Measurements from ENCODE around the gene HIVEP3. TPM values are rescaled to one million over a fixed set of nuclear protein-coding genes. Genes with fewer than 3 reads are reported as not detected.
A peak's percentile ranks its signal among the peaks of the same experiment; 100 is the strongest.
"Not testable (repeated sequence)": the region's sequence is repeated elsewhere in the genome, so short reads cannot be mapped to it uniquely, and the experiment has no call there.

HIVEP3 gene
- total RNA-seq, 2 donors from 2014 or later = 3.4 to 4.0 TPM

DNA sequence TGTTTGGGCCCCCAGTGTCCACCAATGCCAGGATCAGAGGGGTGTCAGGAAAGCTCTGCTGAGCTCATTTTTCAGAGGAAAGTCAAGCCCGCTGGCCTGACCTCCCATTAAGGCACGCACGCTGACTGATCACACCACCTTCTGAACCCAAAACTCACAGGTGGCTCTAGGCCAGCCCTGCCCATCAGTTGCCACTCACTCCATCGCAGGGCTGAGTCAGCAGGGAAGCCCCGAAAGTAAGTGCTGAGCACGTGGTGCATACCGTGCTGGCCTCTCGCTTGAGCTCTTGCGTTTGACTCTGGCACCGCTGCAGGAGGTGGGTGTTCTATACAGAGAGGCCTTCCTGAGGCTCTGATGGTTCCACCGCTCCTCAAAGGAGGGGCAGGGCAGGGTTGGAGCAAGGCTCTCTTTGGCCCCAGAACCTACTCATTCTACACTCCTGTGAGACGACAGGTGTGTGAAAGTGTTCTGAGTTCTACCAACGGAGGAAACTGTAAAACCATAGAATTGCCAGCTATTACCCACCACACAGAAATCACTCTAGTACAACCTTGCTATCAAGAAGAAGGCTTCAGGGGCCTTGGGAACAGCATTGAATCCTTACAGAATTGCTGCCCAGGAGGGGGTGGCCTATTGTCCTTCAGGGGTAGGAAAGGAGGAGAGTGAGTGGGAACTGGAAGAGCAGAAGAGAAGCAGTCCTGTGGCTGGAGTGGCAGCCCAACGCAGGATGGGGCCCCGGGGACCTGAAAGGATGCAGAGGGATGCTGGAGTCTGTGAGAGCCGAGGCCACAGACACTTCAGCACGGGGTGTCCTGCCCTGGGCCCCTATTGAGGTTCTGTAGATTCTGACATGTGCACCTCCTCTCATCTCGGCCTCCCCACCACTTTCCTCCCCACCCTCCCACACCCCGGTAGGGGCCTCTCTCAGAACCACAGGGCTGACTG is 219.5 kb downstream of the HIVEP3 start:
- intact Hi-C loops (cut with DNase I) = no loop called here
- Histone ChIP-seq H3K27ac (no peak overlapping the region), H3K4me3 (no peak overlapping the region), H3K36me3 (replicated peaks in 1 of 2; ENCODE audit: insufficient read depth in 1 of 2, low read depth in 2 of 2) (no peaks in the 10 kb centered on the region), H3K4me1 (no peaks in the 10 kb centered on the region), H3K9me3 (no peaks in the 10 kb centered on the region), H3K27me3 (no peaks in the 10 kb centered on the region)
- TF ChIP-seq, protein P1, sequence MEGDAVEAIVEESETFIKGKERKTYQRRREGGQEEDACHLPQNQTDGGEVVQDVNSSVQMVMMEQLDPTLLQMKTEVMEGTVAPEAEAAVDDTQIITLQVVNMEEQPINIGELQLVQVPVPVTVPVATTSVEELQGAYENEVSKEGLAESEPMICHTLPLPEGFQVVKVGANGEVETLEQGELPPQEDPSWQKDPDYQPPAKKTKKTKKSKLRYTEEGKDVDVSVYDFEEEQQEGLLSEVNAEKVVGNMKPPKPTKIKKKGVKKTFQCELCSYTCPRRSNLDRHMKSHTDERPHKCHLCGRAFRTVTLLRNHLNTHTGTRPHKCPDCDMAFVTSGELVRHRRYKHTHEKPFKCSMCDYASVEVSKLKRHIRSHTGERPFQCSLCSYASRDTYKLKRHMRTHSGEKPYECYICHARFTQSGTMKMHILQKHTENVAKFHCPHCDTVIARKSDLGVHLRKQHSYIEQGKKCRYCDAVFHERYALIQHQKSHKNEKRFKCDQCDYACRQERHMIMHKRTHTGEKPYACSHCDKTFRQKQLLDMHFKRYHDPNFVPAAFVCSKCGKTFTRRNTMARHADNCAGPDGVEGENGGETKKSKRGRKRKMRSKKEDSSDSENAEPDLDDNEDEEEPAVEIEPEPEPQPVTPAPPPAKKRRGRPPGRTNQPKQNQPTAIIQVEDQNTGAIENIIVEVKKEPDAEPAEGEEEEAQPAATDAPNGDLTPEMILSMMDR (IDR thresholded peaks at IDR 0.05) = no peak
- ATAC-seq (no peak), DNase-seq (no peak)
- 85 to 92% methylated on average over 16 to 19 of the region's 19 CpGs for WGBS, 2 donors

DNA sequence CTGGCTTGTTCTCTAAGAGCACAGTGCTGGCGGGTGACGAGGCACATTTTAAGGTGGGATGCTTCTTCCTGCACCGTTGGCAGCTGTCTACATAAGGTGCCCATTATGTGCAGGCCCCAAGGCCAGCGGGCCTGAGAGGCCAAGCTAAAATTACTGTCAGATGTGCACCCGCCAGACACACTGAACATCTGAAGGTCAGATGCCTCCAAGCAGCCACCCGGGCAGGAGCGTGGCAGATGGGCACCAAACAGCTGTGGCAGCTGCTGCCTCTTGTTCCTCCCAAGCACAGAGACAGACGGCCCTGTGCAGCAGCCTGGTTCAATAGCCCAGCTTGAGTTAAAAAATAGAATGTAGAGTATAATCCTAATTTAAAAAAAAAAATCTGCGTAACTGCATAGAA is 222.3 kb downstream of the HIVEP3 start:
- intact Hi-C loops (cut with DNase I) = no loop called here
- TF ChIP-seq POLR2A (IDR thresholded peaks at IDR 0.05) = no peak
- TF ChIP-seq, protein P1 (IDR thresholded peaks at IDR 0.05) = no peak
- DNase-seq (no peak), ATAC-seq (no peak)
- Histone ChIP-seq H3K4me1 (no peaks in the 10 kb centered on the region), H3K36me3 (replicated peaks in 1 of 2; ENCODE audit: insufficient read depth in 1 of 2, low read depth in 2 of 2) (no peaks in the 10 kb centered on the region), H3K9me3 (no peaks in the 10 kb centered on the region), H3K27ac (no peak overlapping the region), H3K4me3 (no peak overlapping the region), H3K27me3 (no peaks in the 10 kb centered on the region)
- 91 to 96% methylated on average over 7 to 9 of the region's 9 CpGs for WGBS, 2 donors

DNA sequence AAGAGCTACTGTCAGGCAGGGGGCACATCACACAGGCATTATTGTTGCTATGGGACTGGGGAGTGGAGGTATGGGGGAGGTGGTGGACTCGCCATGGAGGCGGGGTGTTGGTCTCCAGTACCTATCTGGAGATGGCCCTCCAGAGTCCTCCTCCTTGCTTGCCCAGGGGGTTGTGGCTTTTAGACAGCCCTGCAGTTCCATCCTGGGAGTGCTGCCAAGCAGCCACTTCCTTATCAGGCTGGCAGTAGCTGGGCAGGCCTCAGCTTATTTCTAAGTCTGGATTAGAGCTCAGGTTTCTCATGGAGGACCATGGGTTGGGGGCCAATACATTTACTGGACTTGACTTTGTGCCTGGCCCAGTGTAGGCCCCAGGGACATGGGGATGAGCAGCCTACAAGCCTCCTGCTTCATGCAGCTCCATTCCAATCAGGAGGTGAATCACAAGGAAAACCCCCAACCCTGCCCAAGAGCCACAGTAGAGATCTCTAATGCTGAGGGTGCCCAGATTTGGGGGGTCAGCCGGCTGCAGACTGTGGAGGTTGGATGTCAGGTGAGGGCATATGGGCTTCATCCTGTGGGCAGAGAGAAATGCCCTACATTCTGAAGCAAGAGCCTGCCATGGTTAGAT is 223.5 kb downstream of the HIVEP3 start:
- peak; percentile 40 for ATAC-seq
- intact Hi-C loops (cut with DNase I) = no loop called here
- Histone ChIP-seq H3K4me1 (no peaks in the 10 kb centered on the region), H3K27me3 (no peaks in the 10 kb centered on the region), H3K27ac (no peak overlapping the region), H3K9me3 (no peaks in the 10 kb centered on the region), H3K4me3 (no peak overlapping the region), H3K36me3 (replicated peaks in 1 of 2; ENCODE audit: insufficient read depth in 1 of 2, low read depth in 2 of 2) (no peaks in the 10 kb centered on the region)
- 82 to 90% methylated on average over 3 of the region's 3 CpGs for WGBS, 2 donors
- TF ChIP-seq POLR2A (IDR thresholded peaks at IDR 0.05) = no peak
- TF ChIP-seq, protein P1 (IDR thresholded peaks at IDR 0.05) = no peak
- DNase-seq = peak; percentile 19 to 67 (median 52)

DNA sequence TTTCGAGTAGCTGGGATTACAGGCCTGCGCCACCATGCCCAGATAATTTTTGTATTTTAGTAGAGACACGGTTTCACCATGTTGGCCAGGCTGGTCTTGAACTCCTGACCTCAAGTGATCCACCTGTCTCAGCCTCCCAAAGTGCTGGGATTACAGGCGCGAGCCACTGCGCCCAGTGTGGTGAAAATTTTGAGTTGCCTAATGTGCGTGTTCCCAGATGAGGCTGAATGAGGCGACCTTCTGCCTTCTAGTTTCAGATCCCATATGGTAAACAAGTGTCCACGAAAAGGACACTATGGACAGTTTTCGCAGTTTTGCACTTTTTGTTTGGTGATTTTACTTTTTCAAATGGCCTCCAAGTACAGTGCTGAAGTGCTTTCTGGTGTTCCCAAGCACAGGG is 226.8 kb downstream of the HIVEP3 start:
- DNase-seq; H3K27ac ChIP-seq; H3K9me3 ChIP-seq; H3K27me3 ChIP-seq; H3K36me3 ChIP-seq (replicated peaks in 1 of 2; ENCODE audit: insufficient read depth in 1 of 2, low read depth in 2 of 2); ATAC-seq; H3K4me3 ChIP-seq; H3K4me1 ChIP-seq; intact Hi-C loops (cut with DNase I): not testable (repeated sequence)
- WGBS, 2 donors = 84 to 93% methylated on average over 10 of the region's 10 CpGs

DNA sequence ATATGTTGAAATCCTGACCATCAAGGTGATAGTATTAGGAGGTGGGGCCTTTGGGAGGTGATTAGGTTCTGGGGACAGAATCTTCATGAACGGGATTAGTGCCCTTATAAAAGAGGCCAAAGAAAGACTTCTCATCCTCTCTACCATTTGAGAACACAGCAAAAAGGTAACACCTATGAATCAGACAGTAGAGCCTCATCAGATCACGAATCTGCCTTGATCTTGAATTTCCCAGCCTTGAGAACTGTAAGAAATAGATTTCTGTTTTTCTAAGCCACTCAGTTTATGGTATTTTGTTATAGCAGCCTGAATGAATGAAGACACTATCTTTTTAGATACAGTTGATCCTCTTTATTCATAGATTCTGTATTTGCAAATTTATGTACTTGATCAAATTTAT is 227.3 kb downstream of the HIVEP3 start:
- no peak for ATAC-seq
- H3K27me3 ChIP-seq = no peaks in the 10 kb centered on the region
- 74 to 83% methylated on average over 2 of the region's 2 CpGs for WGBS, 2 donors
- no peak overlapping the region for H3K4me3 ChIP-seq
- no peaks in the 10 kb centered on the region for H3K36me3 ChIP-seq (replicated peaks in 1 of 2; ENCODE audit: insufficient read depth in 1 of 2, low read depth in 2 of 2)
- intact Hi-C loops (cut with DNase I) = no loop called here
- no peak for DNase-seq
- TF ChIP-seq POLR2A (IDR thresholded peaks at IDR 0.05) = no peak
- TF ChIP-seq, protein P1 (IDR thresholded peaks at IDR 0.05) = no peak
- no peak overlapping the region for H3K27ac ChIP-seq
- no peaks in the 10 kb centered on the region for H3K4me1 ChIP-seq
- H3K9me3 ChIP-seq = no peaks in the 10 kb centered on the region

Measured in body of pancreas (tissue), 4 donors.